ENCODE results near the gene VEGFA. TPM values are rescaled to one million over a fixed set of nuclear protein-coding genes. Genes with fewer than 3 reads are reported as not detected.

Gene VEGFA
- total and polyA plus RNA-seq, 2 of the 8 experiments (the other 6 are each of a cell fraction or from before 2014, with no cell fraction given) = 42.2 to 58.5 TPM

GRCh38 chr6:43775535-43775885 lies 5.5 kb downstream of the VEGFA start:
- no peak overlapping the region for H3K27ac ChIP-seq (ENCODE audit: low read depth, low read length)
- TF ChIP-seq CEBPB (IDR thresholded peaks at IDR 0.05; ENCODE audit: low read depth, low read length) (no peak), ATF3 (IDR thresholded peaks at IDR 0.05; ENCODE audit: insufficient read depth, low read depth, low read length) (no peak), ZNF274 (IDR thresholded peaks at IDR 0.05; ENCODE audit: borderline replicate concordance, extremely low read depth, low read length) (no peak), ATF2 (IDR thresholded peaks at IDR 0.05; ENCODE audit: low read length) (no peak), CBX5 (IDR thresholded peaks at IDR 0.05; ENCODE audit: low read depth, low read length) (no peak), BACH1 (IDR thresholded peaks at IDR 0.05; ENCODE audit: low read length) (no peak), TAF7 (optimal IDR thresholded peaks at IDR 0.05; ENCODE audit: borderline replicate concordance, low read depth, low read length) (no peak)

More at GRCh38 chr6:43775535-43775885, 5.5 kb downstream of the VEGFA start:
- peaks cover 10 to 17% of the 10 kb centered on the region in 2 experiments for H4K20me1 ChIP-seq (replicated peaks in 1 of 2; ENCODE audit: control insufficient read depth in 1 of 2, insufficient read depth in 2 of 2, low read length in 2 of 2)
- H3K4me3 ChIP-seq (ENCODE audit: extremely low read depth in 1 of 4, insufficient read depth in 2 of 4, low read depth in 3 of 4, low read length in 4 of 4) = no peak overlapping the region
- peaks cover 6% of the 10 kb centered on the region for H3K23me2 ChIP-seq (ENCODE audit: low read depth, low read length)
- peak overlapping the region in 1 of 2 experiments; percentile 88; a peak in 2 of 4 replicates for H3K4me2 ChIP-seq (ENCODE audit: insufficient read depth in 1 of 2, low read depth in 2 of 2, low read length in 2 of 2)
- no peak overlapping the region for H2AFZ ChIP-seq (ENCODE audit: low read length)
- ChIA-PET CTCF (ENCODE audit: partially characterized antibody) (interaction anchor here (1.2 to 7.1 kb wide), 18 partner anchors 8 to 304 kb away, joined by 3 to 78 read pairs (median 16); partner anchors contain the start of gene MRPS18A), POLR2A (ENCODE audit: partially characterized antibody) (interaction anchor here (0.8 to 3.7 kb wide), 6 partner anchors 11 to 124 kb away, joined by 3 to 35 read pairs (median 4); no protein-coding TSS in a partner anchor)
- H3K79me1 ChIP-seq (ENCODE audit: low read depth, low read length) = peaks cover 27% of the 10 kb centered on the region
- H2BK15ac ChIP-seq (ENCODE audit: low read length) = no peak overlapping the region
- H2BK20ac ChIP-seq (ENCODE audit: low read length) = no peak overlapping the region
- no peak overlapping the region for H2AK5ac ChIP-seq (ENCODE audit: low read depth, low read length)
- peaks cover 20 to 38% (median 36%) of the 10 kb centered on the region in 4 experiments; a peak in 7 of 8 replicates for H3K36me3 ChIP-seq (ENCODE audit: control insufficient read depth in 2 of 4, insufficient read depth in 4 of 4, low read length in 3 of 4)
- H3K18ac ChIP-seq (ENCODE audit: extremely low read depth, low read length) = no peak overlapping the region
- no peak for DNase-seq (ENCODE audit: low read depth in 1 of 2, low spot score in 2 of 2)
- no peak overlapping the region for H4K91ac ChIP-seq (replicated peaks; ENCODE audit: insufficient read length, low read length)
- H3K4me1 ChIP-seq (replicated peaks in 1 of 4; ENCODE audit: control insufficient read depth in 3 of 4, insufficient read depth in 4 of 4, low read length in 3 of 4) = peaks cover 0 to 24% (median 18%) of the 10 kb centered on the region in 4 experiments; a peak in 6 of 7 replicates
- H3K4ac ChIP-seq (replicated peaks; ENCODE audit: insufficient read length, low read depth, low read length) = no peak overlapping the region
- no peak overlapping the region for H3K14ac ChIP-seq (ENCODE audit: insufficient read length)
- H2BK12ac ChIP-seq (ENCODE audit: low read depth, low read length) = no peak overlapping the region
- no peak overlapping the region for H4K5ac ChIP-seq (ENCODE audit: insufficient read length, low read depth, low read length)
- H3K27me3 ChIP-seq (replicated peaks in 1 of 4; ENCODE audit: control insufficient read depth in 3 of 4, extremely low read depth in 1 of 4, insufficient read depth in 3 of 4, low read length in 3 of 4) = no peaks in the 10 kb centered on the region
- no peak overlapping the region for H4K8ac ChIP-seq (ENCODE audit: extremely low read depth, insufficient read depth, low read length)
- H2BK5ac ChIP-seq (ENCODE audit: low read depth, low read length) = no peak overlapping the region
- H3K23ac ChIP-seq (ENCODE audit: insufficient read length) = no peak overlapping the region
- 98% methylated on average over 4 of the region's 4 CpGs; no CpG with 5 or more reads in 1 of the 2 experiments for WGBS, 2 experiments (ENCODE audit: extremely low coverage in 1 of 2, insufficient coverage in 1 of 2, insufficient read length in 1 of 2, insufficient replicate concordance in 2 of 2, low coverage in 1 of 2, low lambda C conversion rate in 2 of 2, missing lambda C conversion rate in 1 of 2)
- peaks cover 3 to 68% of the 10 kb centered on the region in 2 experiments; a peak in 3 of 4 replicates for H3K79me2 ChIP-seq (ENCODE audit: control insufficient read depth in 1 of 2, insufficient read depth in 2 of 2, low read length in 2 of 2)
- H3K9me3 ChIP-seq (ENCODE audit: insufficient read depth in 2 of 2, low read depth in 1 of 2, low read length in 1 of 2) = no peaks in the 10 kb centered on the region
- no peak for FAIRE-seq
- no peak overlapping the region for H2BK120ac ChIP-seq (replicated peaks; ENCODE audit: low read depth, low read length)
- H3K56ac ChIP-seq (replicated peaks; ENCODE audit: insufficient read length, low read depth, low read length) = no peak overlapping the region
- no peak overlapping the region for H3K9ac ChIP-seq (replicated peaks in 1 of 4; ENCODE audit: extremely low read depth in 1 of 4, low read depth in 3 of 4, low read length in 3 of 4)
